Gastrocnemius medialis (tissue), 4 donors: ENCODE data around the gene SOAT1. TPM values are rescaled to one million over a fixed set of nuclear protein-coding genes. Genes with fewer than 3 reads are reported as not detected.

Source experiments
- ATAC-seq, 2 donors: fragments of 150-250 bp; one replicate each; pipeline ENCODE4 v1.9.1; 2016
- DNase-seq, 2 donors: peaks; one replicate each; pipeline ENCODE4 v3.0.0-alpha.2; 2019
- H3K27ac ChIP-seq, 4 donors: fragments of 200-600 bp; sonication (generic); 1 replicate in 1 of 4; 2 replicates in 3 of 4; pipeline ENCODE4 v1.5.1; 2016 to 2018; ENCODE audit warnings: mild to moderate bottlenecking in 2 of 4, moderate library complexity in 1 of 4
- H3K27me3 ChIP-seq, 3 donors: fragments of 200-600 bp; sonication (generic) in 2 of 3; 1 replicate in 1 of 3; 2 replicates in 2 of 3; pipeline versions ENCODE4 v1.5.1 to v1.6.0; 2016 to 2019; ENCODE audit warnings: mild to moderate bottlenecking in 1 of 3, moderate library complexity in 1 of 3
- H3K36me3 ChIP-seq, 2 donors: fragments of 200-600 bp; sonication (generic) in 1 of 2; one replicate each; pipeline ENCODE4 v1.5.1; 2017 to 2018
- H3K4me1 ChIP-seq, 2 donors: fragments of 200-600 bp; sonication (generic) in 1 of 2; one replicate each; pipeline ENCODE4 v1.5.1; 2016 to 2017; ENCODE audit warnings: mild to moderate bottlenecking in 2 of 2
- H3K4me3 ChIP-seq, 4 donors: fragments of 200-600 bp; sonication (generic) in 3 of 4; 1 replicate in 1 of 4; 2 replicates in 3 of 4; pipeline ENCODE4 v1.5.1; 2016 to 2019; ENCODE audit warnings: mild to moderate bottlenecking in 2 of 4
- H3K9me3 ChIP-seq, 3 donors: fragments of 200-600 bp; sonication (generic) in 2 of 3; 1 replicate in 1 of 3; 2 replicates in 2 of 3; pipeline ENCODE4 v1.5.1; 2016 to 2019
- CTCF ChIP-seq, 5 experiments: fragments of 450-650 bp in 3 of 5; fragments of 200-600 bp in 2 of 5; sonication (generic) in 2 of 5; IDR thresholded peaks in 4 of 5; conservative IDR thresholded peaks in 1 of 5; 1 replicate in 4 of 5; 2 replicates in 1 of 5; pipeline ENCODE4 v1.5.1; 2016 to 2019; ENCODE audit warnings: antibody characterized with exemption in 5 of 5, mild to moderate bottlenecking in 3 of 5, moderate library complexity in 3 of 5
- POLR2A ChIP-seq, 2 donors: fragments of 450-650 bp; IDR thresholded peaks; one replicate each; pipeline ENCODE4 v1.6.1; 2017; ENCODE audit warnings: antibody characterized with exemption in 2 of 2, mild to moderate bottlenecking in 2 of 2, moderate library complexity in 2 of 2
- in situ Hi-C, 4 donors: fragments of 200-750 bp; cut with MboI; loops; one replicate each; pipeline versions ENCODE4 v1.15.0 to v1.8.0; 2017; ENCODE audit warnings: low sequenced_read_pairs in 4 of 4
- intact Hi-C: fragments of 100-400 bp; cut with DNase I; formaldehyde crosslinking; loops from one replicate; pipeline ENCODE4 v1.15.1; 2023; ENCODE audit warnings: low total_unique reads
- total RNA-seq, 4 donors: library from RNA; depleted of rRNA; stranded (reverse); fragments of >200 nt; gene quantifications; one replicate each; pipeline versions ENCODE4 v1.1.0 to v1.2.3, GENCODE V29; 2016

Gene SOAT1
- total RNA-seq, 4 donors from 2014 or later: 5.2 to 11.7 (median 6.4) TPM

- TF ChIP-seq POLR2A (IDR thresholded peaks at IDR 0.05) (no peak), CTCF (IDR thresholded peaks at IDR 0.05 in 4 of 5, conservative IDR thresholded peaks at IDR 0.05 in 1 of 5) (no peak)
- Histone ChIP-seq H3K36me3 (peaks cover 0 to 13% of the 10 kb centered on the region in 2 donors), H3K27ac (no peak overlapping the region), H3K27me3 (no peaks in the 10 kb centered on the region), H3K4me3 (no peak overlapping the region), H3K4me1 (peaks cover 0 to 6% of the 10 kb centered on the region in 2 donors), H3K9me3 (no peaks in the 10 kb centered on the region)
- no peak for DNase-seq
- no peak for ATAC-seq
- in situ Hi-C loops: no loop called here
- intact Hi-C loops: no loop called here
Observed at GRCh38 chr1:179298952-179299351, 5.4 kb downstream of the SOAT1 start.

- no peak for DNase-seq
- intact Hi-C loops: no loop called here
- in situ Hi-C loops: no loop called here
- Histone ChIP-seq H3K4me1 (no peaks in the 10 kb centered on the region), H3K27me3 (no peaks in the 10 kb centered on the region), H3K27ac (no peak overlapping the region), H3K9me3 (no peaks in the 10 kb centered on the region), H3K36me3 (peaks cover 0 to 13% of the 10 kb centered on the region in 2 donors), H3K4me3 (no peak overlapping the region)
- ATAC-seq: no peak
- no peak for TF ChIP-seq POLR2A (IDR thresholded peaks at IDR 0.05)
- TF ChIP-seq CTCF (IDR thresholded peaks at IDR 0.05 in 4 of 5, conservative IDR thresholded peaks at IDR 0.05 in 1 of 5): no peak
Observed at GRCh38 chr1:179300112-179300511, 6.5 kb downstream of the SOAT1 start.

- TF ChIP-seq POLR2A (IDR thresholded peaks at IDR 0.05): no peak
- no peak for TF ChIP-seq CTCF (IDR thresholded peaks at IDR 0.05 in 4 of 5, conservative IDR thresholded peaks at IDR 0.05 in 1 of 5)
- H3K4me3 ChIP-seq: no peak overlapping the region
- H3K36me3 ChIP-seq: peaks cover 0 to 13% of the 10 kb centered on the region in 2 donors
- intact Hi-C loops: no loop called here
- H3K27ac ChIP-seq: no peak overlapping the region
- H3K4me1 ChIP-seq: no peaks in the 10 kb centered on the region
- no peak for ATAC-seq
- no peaks in the 10 kb centered on the region for H3K27me3 ChIP-seq
- no peak for DNase-seq
- no peaks in the 10 kb centered on the region for H3K9me3 ChIP-seq
- in situ Hi-C loops: no loop called here
Observed at GRCh38 chr1:179302070-179302469, 8.5 kb downstream of the SOAT1 start.

GRCh38 chr1:179303200-179303785, 9.7 kb downstream of the SOAT1 start:
- H3K4me1 ChIP-seq: no peaks in the 10 kb centered on the region
- DNase-seq (no peak), ATAC-seq (no peak)
- no peak overlapping the region for H3K27ac ChIP-seq
- TF ChIP-seq CTCF (IDR thresholded peaks at IDR 0.05 in 4 of 5, conservative IDR thresholded peaks at IDR 0.05 in 1 of 5) (no peak), POLR2A (IDR thresholded peaks at IDR 0.05) (no peak)
- H3K4me3 ChIP-seq: no peak overlapping the region
- in situ Hi-C loops (no loop called here), intact Hi-C loops (no loop called here)
- H3K27me3 ChIP-seq: no peaks in the 10 kb centered on the region
- no peaks in the 10 kb centered on the region for H3K9me3 ChIP-seq
- peaks cover 0 to 13% of the 10 kb centered on the region in 2 donors for H3K36me3 ChIP-seq

DNA sequence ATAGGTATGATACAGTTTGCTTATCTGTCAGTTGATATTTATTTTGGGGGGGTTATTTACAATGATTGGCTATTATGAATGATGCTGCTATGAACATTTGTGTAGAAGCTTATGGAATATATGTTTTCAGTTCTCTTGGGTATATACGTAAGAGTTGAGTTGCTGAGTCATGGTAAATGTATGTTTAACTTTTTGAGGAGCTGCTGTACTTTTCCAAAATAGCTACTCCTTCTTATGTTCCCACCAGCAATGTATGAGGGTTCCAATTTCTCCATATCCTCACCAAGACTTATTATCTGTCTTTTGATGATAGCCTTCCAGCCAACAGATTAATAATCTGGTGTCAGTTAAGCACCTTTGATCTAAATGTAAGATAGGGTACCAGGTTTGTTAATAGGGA, 11.9 kb downstream of the SOAT1 start:
- no peak overlapping the region for H3K27ac ChIP-seq
- DNase-seq (no peak), ATAC-seq (no peak)
- peaks cover 0 to 6% of the 10 kb centered on the region in 2 donors for H3K4me1 ChIP-seq
- H3K9me3 ChIP-seq: no peaks in the 10 kb centered on the region
- peaks cover 0 to 13% of the 10 kb centered on the region in 2 donors for H3K36me3 ChIP-seq
- intact Hi-C loops (no loop called here), in situ Hi-C loops (no loop called here)
- TF ChIP-seq POLR2A (IDR thresholded peaks at IDR 0.05) (no peak), CTCF (IDR thresholded peaks at IDR 0.05 in 4 of 5, conservative IDR thresholded peaks at IDR 0.05 in 1 of 5) (no peak)
- H3K4me3 ChIP-seq: no peak overlapping the region
- no peaks in the 10 kb centered on the region for H3K27me3 ChIP-seq
